Bronchial epithelial cell (primary cell): ENCODE data around the gene ZNF618. TPM values are rescaled to one million over a fixed set of nuclear protein-coding genes. Genes with fewer than 3 reads are reported as not detected.
A peak's percentile ranks its signal among the peaks of the same experiment; 100 is the strongest.

Source experiments
- DNase-seq: peaks from one replicate; pipeline ENCODE4 v3.0.0-alpha.2; 2010; ENCODE audit warnings: low read depth
- FAIRE-seq: peaks from 2 replicates; lab custom pipeline; 2011; peaks lifted over from hg19 to GRCh38; lab: Jason Lieb, UNC
- H3K27me3 ChIP-seq: 2 replicates; pipeline ENCODE4 v1.5.1; 2011; ENCODE audit warnings: low read length; ENCODE audit not compliant: control insufficient read depth, insufficient read depth
- H3K36me3 ChIP-seq: 2 replicates; pipeline ENCODE4 v1.5.1; 2011; ENCODE audit warnings: low read length; ENCODE audit not compliant: control insufficient read depth, insufficient read depth
- H3K4me3 ChIP-seq: 2 replicates; pipeline ENCODE4 v1.5.1; 2011; ENCODE audit warnings: mild to moderate bottlenecking, low read depth, low read length, control low read depth
- total RNA-seq: library from RNA; depleted of rRNA; stranded (reverse); fragments of >200 nt; gene quantifications from 2 replicates; pipeline ENCODE4 v1.2.1, GENCODE V29; 2014
- TF ChIP-seq, protein P1 (sequence below): IDR thresholded peaks from 2 replicates; pipeline ENCODE4 v1.5.1; 2011; ENCODE audit warnings: mild to moderate bottlenecking, moderate library complexity, low read length, control low read depth, inconsistent platforms; ENCODE audit not compliant: insufficient read depth, severe bottlenecking

Gene ZNF618
- total RNA-seq, 1 donor from 2014 or later: 1.6 TPM

DNA sequence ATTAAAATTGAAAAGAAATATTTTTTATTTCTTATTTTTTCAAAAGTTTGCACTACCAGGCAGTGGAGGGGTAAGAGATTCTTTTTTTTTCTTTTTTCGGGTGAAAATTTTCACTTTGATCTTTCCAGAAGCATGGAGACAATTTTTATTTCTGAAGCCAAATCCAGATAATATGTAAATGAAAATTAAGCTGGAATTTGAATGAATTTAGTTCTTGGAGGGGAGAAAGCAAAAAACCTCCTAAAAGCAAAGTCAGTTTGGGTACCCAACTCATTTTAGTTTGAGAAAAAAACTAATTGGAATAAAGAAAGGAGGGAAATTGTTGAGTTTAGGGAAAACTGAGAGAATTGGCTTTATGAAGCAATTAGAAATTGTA is 872 bp downstream of the ZNF618 start:
- Histone ChIP-seq H3K27me3 (no peaks in the 10 kb centered on the region), H3K4me3 (peak overlapping the region; percentile 79), H3K36me3 (no peaks in the 10 kb centered on the region)
- FAIRE-seq (no peak), DNase-seq (no peak)
- TF ChIP-seq, protein P1, sequence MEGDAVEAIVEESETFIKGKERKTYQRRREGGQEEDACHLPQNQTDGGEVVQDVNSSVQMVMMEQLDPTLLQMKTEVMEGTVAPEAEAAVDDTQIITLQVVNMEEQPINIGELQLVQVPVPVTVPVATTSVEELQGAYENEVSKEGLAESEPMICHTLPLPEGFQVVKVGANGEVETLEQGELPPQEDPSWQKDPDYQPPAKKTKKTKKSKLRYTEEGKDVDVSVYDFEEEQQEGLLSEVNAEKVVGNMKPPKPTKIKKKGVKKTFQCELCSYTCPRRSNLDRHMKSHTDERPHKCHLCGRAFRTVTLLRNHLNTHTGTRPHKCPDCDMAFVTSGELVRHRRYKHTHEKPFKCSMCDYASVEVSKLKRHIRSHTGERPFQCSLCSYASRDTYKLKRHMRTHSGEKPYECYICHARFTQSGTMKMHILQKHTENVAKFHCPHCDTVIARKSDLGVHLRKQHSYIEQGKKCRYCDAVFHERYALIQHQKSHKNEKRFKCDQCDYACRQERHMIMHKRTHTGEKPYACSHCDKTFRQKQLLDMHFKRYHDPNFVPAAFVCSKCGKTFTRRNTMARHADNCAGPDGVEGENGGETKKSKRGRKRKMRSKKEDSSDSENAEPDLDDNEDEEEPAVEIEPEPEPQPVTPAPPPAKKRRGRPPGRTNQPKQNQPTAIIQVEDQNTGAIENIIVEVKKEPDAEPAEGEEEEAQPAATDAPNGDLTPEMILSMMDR: no peak

DNA sequence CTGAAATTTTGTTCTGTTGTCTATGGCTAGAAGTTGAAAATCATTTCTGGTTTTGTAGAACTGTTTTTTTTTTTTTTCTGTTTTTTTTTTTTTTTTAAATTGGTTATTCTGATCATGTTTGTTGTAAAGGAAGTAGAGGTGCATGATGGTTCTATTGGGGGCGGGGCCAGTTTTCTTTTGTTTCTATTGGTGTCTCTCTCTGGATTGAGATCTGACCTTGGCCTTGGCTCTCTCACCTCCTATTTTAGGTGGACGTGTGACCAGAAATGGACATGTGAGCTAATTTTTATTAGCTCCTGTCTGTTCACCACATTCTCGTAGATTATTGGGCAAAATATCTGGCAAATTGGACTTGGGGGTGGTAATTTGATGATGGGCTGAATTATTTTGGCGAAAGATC is 3.2 kb downstream of the ZNF618 start:
- Histone ChIP-seq H3K4me3 (no peak overlapping the region), H3K36me3 (no peaks in the 10 kb centered on the region), H3K27me3 (no peaks in the 10 kb centered on the region)
- DNase-seq (no peak), FAIRE-seq (no peak)
- TF ChIP-seq, protein P1: no peak

DNA sequence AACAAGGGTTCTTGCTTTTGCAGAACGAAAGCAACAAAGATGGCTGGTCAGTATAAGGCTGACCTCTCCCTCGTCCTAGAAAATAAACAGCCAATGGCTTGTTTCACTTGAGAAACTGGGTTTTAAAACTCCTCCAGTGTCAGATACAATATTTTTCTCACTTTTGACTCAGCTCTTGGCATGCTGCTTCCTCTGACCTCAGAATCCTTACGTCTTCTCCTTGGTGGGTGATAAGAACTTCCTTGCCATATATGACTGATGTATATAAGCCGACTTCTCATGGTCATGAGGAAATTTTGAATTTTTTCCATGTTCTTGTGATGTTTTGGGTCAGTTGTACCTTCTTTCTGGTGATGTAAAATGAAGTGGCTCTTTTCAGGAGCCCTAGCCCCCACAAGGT is 3.8 kb downstream of the ZNF618 start:
- no peak for FAIRE-seq

DNA sequence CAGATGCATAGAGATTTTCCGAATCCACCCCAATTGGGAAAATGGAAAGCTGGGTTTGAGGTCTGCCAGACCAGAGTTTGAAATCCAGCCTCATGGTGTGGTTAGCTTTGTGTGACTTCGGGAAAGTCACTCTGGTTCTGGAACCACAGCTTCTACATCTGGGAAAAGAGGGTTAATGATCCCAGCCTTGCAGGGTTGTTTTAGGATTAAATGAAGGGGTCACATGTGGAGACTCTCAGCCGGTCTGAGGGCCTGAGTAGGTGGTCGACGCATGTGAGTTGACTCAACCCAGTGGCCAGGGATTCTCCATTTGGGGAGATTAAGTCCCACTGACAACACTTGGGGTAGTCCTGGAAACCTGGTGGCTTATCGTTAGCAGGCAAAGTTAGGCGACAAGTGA is 6.1 kb downstream of the ZNF618 start:
- FAIRE-seq (peak; percentile 18), DNase-seq (no peak)
- Histone ChIP-seq H3K4me3 (no peak overlapping the region), H3K36me3 (no peaks in the 10 kb centered on the region), H3K27me3 (no peaks in the 10 kb centered on the region)
- TF ChIP-seq, protein P1: no peak

More for the DNA sequence above, 3.8 kb downstream of the ZNF618 start:
- TF ChIP-seq, protein P1: no peak
- no peaks in the 10 kb centered on the region for H3K27me3 ChIP-seq
- H3K36me3 ChIP-seq: no peaks in the 10 kb centered on the region
- DNase-seq: no peak
- H3K4me3 ChIP-seq: no peak overlapping the region

DNA sequence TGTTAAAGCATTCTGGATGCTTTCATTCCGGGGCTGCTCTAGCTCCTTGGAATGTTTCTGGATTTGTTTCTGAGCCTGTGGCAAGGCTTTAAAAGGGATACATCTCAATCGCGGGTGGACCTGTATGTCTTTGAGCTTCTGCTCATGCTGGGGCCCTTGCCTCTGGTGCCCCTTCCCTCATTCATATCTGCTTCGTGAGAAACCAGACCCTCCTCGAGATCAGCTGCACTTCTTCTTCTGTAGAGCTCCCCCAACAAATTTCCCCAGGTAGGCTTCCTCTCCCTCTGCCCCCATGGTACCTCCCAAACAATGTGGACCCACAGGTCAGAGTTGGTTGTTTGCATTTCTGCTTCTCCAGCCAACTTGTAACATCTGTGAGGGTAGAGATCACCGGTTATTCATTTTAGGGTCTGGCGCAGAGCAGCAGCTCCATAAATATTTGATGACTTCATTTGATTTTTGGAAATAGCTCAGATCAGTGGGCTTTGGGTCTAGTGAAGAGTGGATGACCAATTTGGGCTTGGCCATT is 6.6 kb downstream of the ZNF618 start:
- H3K4me3 ChIP-seq: no peak overlapping the region
- no peak for FAIRE-seq
- TF ChIP-seq, protein P1: no peak
- no peaks in the 10 kb centered on the region for H3K27me3 ChIP-seq
- H3K36me3 ChIP-seq: no peaks in the 10 kb centered on the region
- no peak for DNase-seq
